ENCODE measurements around the gene CORO6.

The CORO6 gene

DNA sequence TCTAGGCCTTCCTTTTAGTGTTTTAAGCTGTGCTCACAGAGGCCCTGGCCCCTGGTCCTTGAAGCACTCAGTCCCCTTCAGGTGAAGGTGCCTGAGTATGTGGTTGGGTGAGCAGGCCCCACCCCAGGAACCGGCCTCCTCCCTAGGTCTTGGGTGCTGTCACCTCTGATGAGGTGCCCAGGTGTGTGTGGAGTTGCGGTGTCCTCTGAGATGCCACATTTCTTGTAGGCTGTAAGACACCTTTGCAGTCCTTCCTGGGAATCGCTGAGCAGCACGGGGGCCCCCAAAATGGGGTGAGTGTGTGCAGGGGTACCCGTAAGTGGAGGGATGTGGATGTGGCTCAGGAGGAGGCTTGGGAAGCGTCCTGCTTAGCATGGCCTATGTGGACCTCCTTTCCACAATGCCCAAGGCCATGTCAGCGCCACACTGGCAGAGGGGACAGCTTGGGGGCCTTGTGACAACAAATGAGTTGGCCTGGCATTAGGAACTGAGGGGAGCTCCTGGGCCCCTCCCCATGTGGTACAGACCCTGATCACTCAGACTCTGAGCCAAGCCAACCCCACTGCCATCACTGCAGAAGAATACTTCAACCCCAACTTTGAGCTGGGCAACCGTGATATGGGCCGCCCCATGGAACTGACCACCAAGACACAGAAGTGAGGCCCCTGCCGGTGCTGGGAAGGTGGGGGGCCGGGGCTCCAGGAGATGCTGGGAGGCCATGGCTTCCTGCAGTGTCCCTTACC, 11.2 kb downstream of the CORO6 start:
- no peak for TF ChIP-seq CTCF (IDR thresholded peaks at IDR 0.05)

DNA sequence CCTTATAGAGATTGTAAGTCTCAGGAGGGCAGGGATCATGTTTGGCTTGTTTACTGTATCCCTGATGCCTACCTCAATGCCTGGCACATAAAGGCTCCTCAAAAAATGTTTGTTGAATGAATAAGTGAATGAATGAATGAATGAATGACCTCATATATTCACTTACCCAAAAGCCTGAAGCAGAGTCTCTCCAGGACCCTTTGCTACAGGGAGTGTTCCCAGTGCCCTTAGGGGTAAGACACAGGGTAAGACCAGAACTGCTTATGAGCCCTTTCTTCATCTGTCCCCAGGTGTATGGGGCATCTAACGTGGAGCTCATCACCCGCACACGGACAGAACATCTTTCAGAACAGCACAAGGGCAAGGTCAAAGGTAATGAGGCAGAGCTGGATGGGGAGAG, 12.3 kb downstream of the CORO6 start:
- no peak for TF ChIP-seq CTCF (IDR thresholded peaks at IDR 0.05)

- no peak for TF ChIP-seq CTCF (IDR thresholded peaks at IDR 0.05)
These were observed 13.7 kb downstream of the CORO6 start for GRCh38 chr17:29608986-29609385.

DNA sequence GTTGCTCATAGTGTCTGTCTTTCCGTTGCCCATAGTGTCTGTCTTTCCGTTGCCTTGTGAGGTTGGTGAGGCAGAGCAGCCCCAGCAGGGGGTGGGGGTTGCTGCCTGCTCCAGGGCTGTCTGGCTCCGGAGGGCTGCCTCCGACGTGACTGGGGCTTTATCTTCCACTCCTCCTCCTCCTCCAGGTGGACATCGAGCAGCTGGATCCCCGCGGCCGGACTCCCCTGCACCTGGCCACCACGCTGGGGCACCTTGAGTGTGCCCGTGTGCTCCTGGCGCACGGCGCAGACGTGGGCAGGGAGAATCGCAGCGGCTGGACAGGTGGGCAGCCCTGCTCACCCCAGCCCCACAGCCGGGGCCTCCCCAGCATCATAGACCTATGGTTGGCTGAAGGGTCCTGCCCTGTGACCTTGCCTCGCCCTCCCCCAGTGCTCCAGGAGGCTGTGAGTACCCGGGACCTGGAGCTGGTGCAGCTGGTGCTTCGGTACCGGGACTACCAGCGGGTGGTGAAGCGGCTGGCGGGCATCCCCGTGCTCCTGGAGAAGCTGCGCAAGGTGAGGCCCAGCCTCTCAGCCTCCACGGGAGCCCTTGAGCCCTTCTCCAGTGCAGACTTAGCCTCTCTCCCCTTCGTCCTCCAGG, 15.0 kb downstream of the CORO6 start:
- no peak for TF ChIP-seq CTCF (IDR thresholded peaks at IDR 0.05)

DNA sequence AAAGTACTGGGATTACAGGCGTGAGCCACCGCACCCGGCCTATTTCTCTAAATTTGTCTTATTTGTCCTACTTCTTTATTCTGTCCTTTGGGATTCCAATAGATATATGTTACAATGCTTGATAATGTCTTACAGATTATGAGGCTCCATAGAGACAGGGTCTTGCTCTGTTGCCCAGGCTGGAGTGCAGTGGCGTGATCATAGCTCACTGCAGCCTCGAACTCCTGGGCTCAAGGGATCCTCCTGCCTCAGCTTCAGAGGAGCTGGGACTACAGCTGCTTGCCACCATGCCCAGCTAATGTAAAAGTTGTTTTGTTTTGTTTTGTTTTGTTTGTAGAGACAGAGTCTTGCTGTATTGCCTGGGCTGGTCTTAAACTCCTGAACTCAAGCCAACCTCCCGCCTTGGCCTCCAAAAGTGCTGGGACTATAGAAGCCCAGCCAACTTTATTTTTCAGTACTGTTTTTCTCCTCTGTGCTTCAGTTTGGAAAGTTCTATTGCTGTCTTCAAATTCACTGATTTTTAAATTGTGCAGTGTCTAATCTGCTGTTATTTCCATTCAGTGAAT, 19.5 kb downstream of the CORO6 start:
- TF ChIP-seq CTCF (IDR thresholded peaks at IDR 0.05), result no peak

DNA sequence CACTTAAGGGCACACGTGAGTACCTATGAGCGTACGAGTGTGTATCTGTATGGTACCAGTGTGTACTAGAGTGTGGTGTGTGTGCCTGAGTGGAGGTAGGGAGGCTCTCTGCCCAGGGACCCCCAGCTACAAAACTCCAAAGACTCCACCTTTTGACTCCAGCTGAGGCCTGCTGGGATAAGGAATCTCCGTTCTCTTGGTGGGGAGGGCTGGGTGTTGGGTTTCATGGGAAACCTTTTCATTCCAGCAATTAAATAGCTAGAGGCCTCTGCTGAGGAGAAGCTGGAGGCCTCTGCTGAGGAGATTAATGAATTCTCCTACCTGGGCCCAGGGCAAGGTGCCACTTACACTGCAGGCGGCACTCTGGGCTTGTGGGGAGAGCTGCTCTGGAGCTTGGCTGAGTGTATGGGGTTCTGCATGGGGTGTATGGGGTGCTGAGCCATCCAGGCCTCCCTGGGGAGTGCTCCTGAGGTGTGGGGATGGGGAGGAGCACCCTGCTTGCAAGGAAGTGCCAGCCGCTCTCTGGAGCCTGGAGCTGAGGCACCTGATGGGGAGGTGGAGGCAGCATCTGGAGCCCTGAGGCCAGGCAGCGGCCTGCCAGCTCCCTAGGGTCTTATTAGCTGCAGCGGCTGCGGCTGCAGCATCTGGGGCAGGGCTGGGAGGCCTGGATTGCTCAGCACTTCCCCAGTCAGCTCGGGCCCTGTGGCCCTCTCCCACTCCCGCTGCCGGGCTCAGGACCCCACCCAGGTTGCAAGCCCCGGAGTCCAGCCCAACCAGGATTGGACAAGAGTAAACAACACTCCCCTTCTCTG, 25.1 kb downstream of the CORO6 start:
- no peak for TF ChIP-seq CTCF (IDR thresholded peaks at IDR 0.05)

GRCh38 chr17:29596811-29597210, 25.9 kb downstream of the CORO6 start:
- no peak for TF ChIP-seq CTCF (IDR thresholded peaks at IDR 0.05)
